SK-N-DZ (cell line): ENCODE measurements around the gene UPB1.

Experiments
- DNase-seq: peaks from one replicate; pipeline ENCODE4 v3.0.0-alpha.2; 2015; ENCODE audit warnings: low spot score

The UPB1 gene

DNA sequence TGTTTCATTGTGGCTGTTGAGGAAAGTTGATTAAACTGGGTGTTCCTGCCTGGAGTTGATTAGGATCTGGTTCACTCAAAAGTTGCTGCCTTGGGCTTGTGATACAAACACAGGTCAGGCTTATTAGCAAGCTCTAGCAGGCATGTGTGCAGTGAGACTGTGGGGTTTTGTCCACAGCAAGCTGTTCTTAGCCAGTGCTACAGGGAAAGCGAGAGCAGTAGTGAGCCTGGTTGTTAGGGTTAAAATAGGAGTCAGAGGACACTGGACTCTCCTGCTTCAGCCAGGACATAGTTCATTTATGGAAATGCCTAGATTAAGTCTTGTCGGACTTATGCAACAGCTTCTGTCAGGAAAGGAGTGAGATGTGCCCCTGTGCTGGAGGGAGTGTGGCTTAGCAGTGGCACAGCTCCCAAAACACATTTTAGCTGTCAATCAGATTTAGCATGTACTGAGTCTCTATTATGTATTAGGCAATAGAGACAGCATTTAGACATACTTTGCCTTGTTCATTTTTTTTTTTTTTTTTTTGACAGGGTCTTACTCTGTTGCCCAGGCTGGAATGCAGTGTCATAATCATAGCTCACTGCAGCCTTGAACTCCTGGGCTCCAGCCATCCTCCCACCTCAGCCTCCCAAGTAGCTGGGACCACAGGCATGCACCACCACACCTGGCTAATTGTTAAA, 69.4 kb downstream of the UPB1 start:
- no peak for DNase-seq

DNA sequence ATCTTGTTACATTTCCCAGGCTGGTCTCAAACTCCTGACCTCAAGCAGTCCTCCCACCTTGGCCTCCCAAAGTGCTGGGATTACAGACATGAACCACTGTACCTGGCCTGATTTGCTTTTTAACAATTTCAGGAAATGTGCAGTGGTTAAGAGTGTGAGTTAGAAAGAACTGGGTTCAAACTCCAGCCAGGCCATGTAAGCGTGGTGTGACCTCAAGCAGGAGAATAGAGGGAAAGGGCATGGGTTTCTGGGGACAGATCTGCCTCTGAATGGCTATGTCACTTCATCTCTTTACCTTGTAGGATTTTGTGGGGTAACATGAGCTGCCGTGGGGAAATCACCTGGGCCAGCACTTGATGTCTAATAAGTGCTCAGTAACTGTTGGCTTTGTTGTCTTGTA, 69.9 kb downstream of the UPB1 start:
- no peak for DNase-seq

DNA sequence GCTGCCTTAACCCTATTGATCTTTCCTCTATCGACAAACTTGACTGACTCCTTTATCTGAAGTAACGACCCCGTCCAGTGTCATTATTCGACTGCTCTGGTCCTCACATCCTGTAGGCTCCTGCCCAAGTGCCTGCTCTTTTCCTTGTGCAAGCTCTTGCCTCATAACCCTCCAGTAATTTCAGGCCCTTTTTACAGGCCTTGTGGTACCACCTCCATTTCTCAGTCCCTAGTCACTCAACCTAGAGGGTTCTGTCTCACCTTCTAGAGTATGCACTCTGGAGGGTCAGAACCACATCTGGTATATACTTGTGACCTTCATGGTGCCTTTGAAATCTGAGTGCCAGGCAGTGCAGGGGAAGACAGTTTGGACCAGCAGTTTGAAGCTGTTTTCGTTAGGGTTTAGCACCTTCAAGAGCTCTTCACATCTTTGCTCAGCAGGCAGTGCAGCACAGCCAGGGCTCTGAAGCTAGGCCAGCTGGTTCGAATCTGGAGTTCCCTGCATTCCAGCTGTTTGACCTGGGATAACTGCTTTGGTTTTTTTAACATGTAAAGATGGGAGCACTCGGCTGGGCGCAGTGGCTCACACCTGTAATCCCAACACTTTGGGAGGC, 71.9 kb downstream of the UPB1 start:
- DNase-seq = no peak

DNA sequence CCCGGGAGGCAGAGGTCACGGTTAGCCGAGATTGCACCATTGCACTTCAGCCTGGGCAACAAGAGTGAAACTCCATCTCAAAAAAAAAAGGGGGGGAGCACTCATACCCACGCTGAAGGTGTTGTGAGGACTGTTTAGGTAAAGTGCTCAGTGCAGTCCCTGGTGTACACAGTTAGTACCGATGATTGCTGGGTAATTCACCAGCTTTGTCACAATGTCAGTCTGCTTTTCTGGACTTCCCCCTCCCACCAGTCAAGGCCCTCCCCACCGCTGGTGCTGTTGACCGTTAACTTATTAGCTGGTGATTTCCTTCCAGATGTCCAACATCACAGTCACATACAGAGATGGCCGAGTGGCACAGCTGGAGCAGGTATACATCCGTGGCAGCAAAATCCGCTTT, 72.5 kb downstream of the UPB1 start:
- DNase-seq = no peak

DNA sequence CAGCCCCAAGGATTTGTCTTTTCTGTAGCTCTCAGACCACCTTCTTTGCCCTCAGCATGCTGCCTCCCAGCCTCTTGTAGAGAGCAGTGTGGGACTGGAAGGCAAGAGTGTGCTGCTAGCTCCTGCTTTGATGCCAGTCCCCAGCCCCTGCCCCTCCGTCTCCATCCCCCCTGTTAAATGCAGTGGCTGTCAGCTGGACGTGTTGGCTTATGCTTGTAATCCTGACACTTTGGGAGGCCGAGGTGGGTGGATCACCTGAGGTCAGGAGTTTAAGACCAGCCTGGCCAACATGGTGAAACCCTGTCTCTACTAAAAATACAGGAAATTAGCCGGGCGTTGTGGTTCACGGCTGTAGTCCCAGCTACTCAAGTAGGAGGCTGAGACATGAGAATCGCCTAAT, 76.1 kb downstream of the UPB1 start:
- DNase-seq = no peak

DNA sequence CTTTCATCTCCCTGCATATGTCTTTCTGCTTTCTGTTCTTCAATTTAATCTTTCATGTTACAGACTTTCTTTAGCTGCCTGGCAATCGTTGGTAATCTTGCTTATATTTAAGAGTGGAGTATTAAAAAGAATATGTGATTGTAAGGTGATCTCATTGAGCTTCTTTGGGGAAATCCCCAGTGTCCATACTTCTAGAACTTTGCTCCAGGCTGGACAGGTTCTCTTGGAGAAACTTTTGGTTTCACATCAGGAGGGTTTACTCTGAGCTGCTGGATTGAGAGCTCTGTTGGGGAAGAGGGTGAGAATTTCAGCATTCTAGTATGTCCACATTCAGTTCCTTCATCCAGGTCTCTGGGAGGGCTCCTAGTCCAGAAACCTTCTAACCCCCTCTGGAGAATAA, 81.6 kb downstream of the UPB1 start:
- DNase-seq = no peak
